Thoracic aorta endothelial cell (primary cell): ENCODE data around the gene C6orf120. TPM values are rescaled to one million over a fixed set of nuclear protein-coding genes. Genes with fewer than 3 reads are reported as not detected.

ENCODE experiments used
- total RNA-seq: library from RNA; depleted of rRNA; stranded (reverse); fragments of >200 nt; gene quantifications from 2 replicates; pipeline ENCODE4 v1.2.3, GENCODE V29; 2012

The C6orf120 gene
- total RNA-seq, result 38.7 and 41.6 TPM in 2 replicates

GRCh38 chr6:169701954-169702839 lies at the start of gene C6orf120, which contains the start of gene WDR27:
TSS of gene C6orf120 (plus strand) at chr6:169702126. CDS start at chr6:169702460, 334 bp downstream.
TSS of gene WDR27 (minus strand) at chr6:169702029. CDS start at chr6:169689005, 13,024 bp downstream.

GRCh38 chr6:169724494-169725124 lies 22.7 kb downstream of the C6orf120 start, which contains the start of gene PHF10:
TSS of gene PHF10 (minus strand) at chr6:169724500. CDS start at chr6:169723931, 569 bp downstream.

GRCh38 chr6:169751242-169752073 lies 49.5 kb downstream of the C6orf120 start, which contains the start of the genes DYNLT2 and ERMARD:
TSS of gene DYNLT2 (minus strand) at chr6:169751572. CDS start at chr6:169751458, 114 bp downstream.
TSS of gene ERMARD (plus strand) at chr6:169751622. CDS start at chr6:169751658, 36 bp downstream.

Other genes starting within 250 kb of the C6orf120 start
- gene WDR27, start 97 bp upstream of the C6orf120 start, total RNA-seq, result 49.2 and 57.0 TPM in 2 replicates
- 58.0 and 62.6 TPM in 2 replicates for gene PHF10, start 22.4 kb downstream of the C6orf120 start, total RNA-seq
- gene DYNLT2, start 49.4 kb downstream of the C6orf120 start, total RNA-seq, result 1.4 and 2.5 TPM in 2 replicates
- 13.7 and 21.7 TPM in 2 replicates for gene ERMARD, start 49.5 kb downstream of the C6orf120 start, total RNA-seq